ENCODE measurements around the gene SYT1.

SYT1 gene

DNA sequence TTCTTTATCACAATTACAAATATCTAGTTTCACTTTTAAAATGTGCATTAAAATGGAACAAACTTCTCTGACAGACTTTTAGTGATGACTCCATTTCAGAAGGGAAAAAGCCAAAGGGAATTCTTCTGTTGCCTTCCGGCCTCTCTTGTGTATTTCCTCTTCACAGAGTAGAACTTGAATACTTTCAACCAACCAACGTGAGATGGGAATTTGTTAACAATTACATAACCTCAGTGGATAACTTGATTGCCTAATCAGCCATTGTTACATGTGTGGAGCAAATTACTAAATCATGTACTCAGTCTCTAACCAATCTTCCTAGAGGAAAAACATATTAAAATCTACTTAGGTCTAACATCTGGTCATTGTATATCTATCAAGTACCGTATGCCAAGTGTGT, 291.1 kb downstream of the SYT1 start:
- no peak for TF ChIP-seq TAF1 (IDR thresholded peaks at IDR 0.05; ENCODE audit: borderline replicate concordance, insufficient read depth, low read length)
- no peak for TF ChIP-seq POLR2AphosphoS5 (IDR thresholded peaks at IDR 0.05; ENCODE audit: low read depth, low read length)
- no peak for TF ChIP-seq FOXP2 (optimal IDR thresholded peaks at IDR 0.05; ENCODE audit: borderline replicate concordance, extremely low read depth, extremely low read length, insufficient read depth)
- TF ChIP-seq, protein P1, sequence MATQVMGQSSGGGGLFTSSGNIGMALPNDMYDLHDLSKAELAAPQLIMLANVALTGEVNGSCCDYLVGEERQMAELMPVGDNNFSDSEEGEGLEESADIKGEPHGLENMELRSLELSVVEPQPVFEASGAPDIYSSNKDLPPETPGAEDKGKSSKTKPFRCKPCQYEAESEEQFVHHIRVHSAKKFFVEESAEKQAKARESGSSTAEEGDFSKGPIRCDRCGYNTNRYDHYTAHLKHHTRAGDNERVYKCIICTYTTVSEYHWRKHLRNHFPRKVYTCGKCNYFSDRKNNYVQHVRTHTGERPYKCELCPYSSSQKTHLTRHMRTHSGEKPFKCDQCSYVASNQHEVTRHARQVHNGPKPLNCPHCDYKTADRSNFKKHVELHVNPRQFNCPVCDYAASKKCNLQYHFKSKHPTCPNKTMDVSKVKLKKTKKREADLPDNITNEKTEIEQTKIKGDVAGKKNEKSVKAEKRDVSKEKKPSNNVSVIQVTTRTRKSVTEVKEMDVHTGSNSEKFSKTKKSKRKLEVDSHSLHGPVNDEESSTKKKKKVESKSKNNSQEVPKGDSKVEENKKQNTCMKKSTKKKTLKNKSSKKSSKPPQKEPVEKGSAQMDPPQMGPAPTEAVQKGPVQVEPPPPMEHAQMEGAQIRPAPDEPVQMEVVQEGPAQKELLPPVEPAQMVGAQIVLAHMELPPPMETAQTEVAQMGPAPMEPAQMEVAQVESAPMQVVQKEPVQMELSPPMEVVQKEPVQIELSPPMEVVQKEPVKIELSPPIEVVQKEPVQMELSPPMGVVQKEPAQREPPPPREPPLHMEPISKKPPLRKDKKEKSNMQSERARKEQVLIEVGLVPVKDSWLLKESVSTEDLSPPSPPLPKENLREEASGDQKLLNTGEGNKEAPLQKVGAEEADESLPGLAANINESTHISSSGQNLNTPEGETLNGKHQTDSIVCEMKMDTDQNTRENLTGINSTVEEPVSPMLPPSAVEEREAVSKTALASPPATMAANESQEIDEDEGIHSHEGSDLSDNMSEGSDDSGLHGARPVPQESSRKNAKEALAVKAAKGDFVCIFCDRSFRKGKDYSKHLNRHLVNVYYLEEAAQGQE (IDR thresholded peaks at IDR 0.05; ENCODE audit: insufficient read depth in 1 of 2, low read depth in 2 of 2, low read length in 2 of 2): no peak
- TF ChIP-seq SIN3A (IDR thresholded peaks at IDR 0.05; ENCODE audit: borderline replicate concordance, insufficient read depth, low read length): no peak

DNA sequence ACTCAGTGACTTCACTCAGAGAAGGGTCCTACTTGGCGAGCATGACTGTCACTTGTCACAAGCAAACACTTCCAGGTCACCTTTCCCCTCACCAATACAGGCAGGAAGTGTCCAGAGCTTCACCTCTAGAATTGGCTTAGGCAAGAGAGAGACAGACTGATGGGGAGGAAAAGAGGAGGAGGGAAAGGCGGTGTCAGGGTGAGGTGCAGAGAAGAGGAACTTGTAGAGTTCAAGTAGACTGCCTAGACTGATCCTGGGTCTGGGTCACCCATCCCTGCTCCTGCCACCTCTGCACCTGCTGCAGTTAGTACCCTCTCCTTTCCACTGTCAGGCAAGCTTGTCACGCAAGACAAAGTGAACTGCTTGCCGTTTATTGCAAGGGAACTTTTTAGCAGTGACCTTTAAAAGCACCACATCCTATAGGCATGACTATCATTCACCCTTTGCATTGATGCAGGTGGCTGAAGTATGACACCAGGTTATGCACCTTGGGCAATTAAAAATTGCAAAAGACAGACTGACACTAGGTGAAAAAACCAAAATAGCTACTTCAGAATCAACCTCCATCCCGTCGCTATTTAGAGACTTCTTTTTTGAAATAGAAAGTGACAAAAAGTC, 292.4 kb downstream of the SYT1 start:
- TF ChIP-seq, protein P1 (IDR thresholded peaks at IDR 0.05; ENCODE audit: insufficient read depth in 1 of 2, low read depth in 2 of 2, low read length in 2 of 2): no peak
- TF ChIP-seq SIN3A (IDR thresholded peaks at IDR 0.05; ENCODE audit: borderline replicate concordance, insufficient read depth, low read length) (no peak), POLR2AphosphoS5 (IDR thresholded peaks at IDR 0.05; ENCODE audit: low read depth, low read length) (no peak), TAF1 (IDR thresholded peaks at IDR 0.05; ENCODE audit: borderline replicate concordance, insufficient read depth, low read length) (no peak), FOXP2 (optimal IDR thresholded peaks at IDR 0.05; ENCODE audit: borderline replicate concordance, extremely low read depth, extremely low read length, insufficient read depth) (no peak)

- TF ChIP-seq TAF1 (IDR thresholded peaks at IDR 0.05; ENCODE audit: borderline replicate concordance, insufficient read depth, low read length): no peak
- no peak for TF ChIP-seq FOXP2 (optimal IDR thresholded peaks at IDR 0.05; ENCODE audit: borderline replicate concordance, extremely low read depth, extremely low read length, insufficient read depth)
- TF ChIP-seq POLR2AphosphoS5 (IDR thresholded peaks at IDR 0.05; ENCODE audit: low read depth, low read length): no peak
- TF ChIP-seq SIN3A (IDR thresholded peaks at IDR 0.05; ENCODE audit: borderline replicate concordance, insufficient read depth, low read length): no peak
- TF ChIP-seq, protein P1 (IDR thresholded peaks at IDR 0.05; ENCODE audit: insufficient read depth in 1 of 2, low read depth in 2 of 2, low read length in 2 of 2): no peak
These were observed 296.8 kb downstream of the SYT1 start for GRCh38 chr12:79161249-79161934.

- TF ChIP-seq POLR2AphosphoS5 (IDR thresholded peaks at IDR 0.05; ENCODE audit: low read depth, low read length) (no peak), TAF1 (IDR thresholded peaks at IDR 0.05; ENCODE audit: borderline replicate concordance, insufficient read depth, low read length) (no peak), SIN3A (IDR thresholded peaks at IDR 0.05; ENCODE audit: borderline replicate concordance, insufficient read depth, low read length) (no peak), FOXP2 (optimal IDR thresholded peaks at IDR 0.05; ENCODE audit: borderline replicate concordance, extremely low read depth, extremely low read length, insufficient read depth) (no peak)
- TF ChIP-seq, protein P1 (IDR thresholded peaks at IDR 0.05; ENCODE audit: insufficient read depth in 1 of 2, low read depth in 2 of 2, low read length in 2 of 2): no peak
These were observed 297.7 kb downstream of the SYT1 start for GRCh38 chr12:79162147-79162772.
